GM18520 (cell line): ENCODE results near the gene CTRB2.
"Not testable (repeated sequence)": the region's sequence is repeated elsewhere in the genome, so short reads cannot be mapped to it uniquely, and the experiment has no call there.

Experiments used
- ATAC-seq: cut with Tn5 transposase; IDR thresholded peaks from one replicate; pipeline ENCODE4 v1.9.1; 2021; ENCODE audit not compliant: unreplicated experiment

Gene CTRB2

DNA sequence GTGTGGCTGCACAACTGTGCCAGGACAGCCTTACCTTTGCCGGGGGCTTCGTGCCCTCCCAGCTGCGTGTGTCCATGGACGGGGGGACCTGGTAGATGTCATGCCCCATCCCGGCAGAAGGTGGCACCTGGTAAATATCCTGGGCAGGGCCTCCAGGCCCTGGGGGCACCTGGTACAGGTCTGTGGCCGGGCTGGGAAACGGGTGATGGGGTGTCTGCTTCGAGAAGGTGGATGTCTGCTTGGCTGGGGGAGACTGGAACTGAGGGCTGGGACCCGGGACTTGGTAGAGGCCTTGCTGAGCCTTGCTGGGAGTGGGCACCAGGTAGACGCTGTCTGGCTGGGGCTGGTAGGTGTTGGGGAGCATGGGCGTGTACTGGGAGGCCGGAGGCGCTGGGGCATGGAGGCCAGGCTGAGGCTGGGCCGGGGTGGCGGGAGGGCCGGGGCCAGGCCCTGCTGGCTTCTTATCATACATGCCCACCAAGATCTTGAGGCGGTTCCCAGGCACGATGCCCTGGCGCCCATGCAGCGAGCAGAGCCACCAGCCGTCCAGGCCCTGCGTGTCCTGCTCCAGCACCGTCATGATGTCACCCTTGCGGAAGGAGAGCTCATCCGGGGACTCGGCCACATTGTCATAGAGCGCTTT lies 35.6 kb upstream of the CTRB2 start:
- not testable (repeated sequence) for ATAC-seq

DNA sequence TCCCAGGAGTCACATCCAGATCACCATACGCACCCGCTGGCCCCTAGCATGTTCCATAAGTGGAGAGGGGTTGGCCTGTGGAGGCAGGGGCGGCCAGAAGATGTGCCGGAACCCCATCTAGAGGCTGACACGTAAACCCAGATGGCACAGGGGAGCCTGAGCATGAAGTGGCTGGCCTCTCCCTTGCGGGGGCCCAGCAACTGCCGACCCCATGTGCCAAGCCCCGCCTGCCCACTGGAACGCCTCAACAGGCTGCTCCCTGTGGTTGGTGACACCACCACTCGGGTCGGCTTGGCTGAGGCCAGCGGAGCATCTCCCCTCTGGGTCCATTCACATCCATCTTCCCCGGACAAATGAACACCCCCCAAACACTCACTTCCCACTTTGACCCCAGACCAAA lies 35.0 kb upstream of the CTRB2 start:
- no peak for ATAC-seq

DNA sequence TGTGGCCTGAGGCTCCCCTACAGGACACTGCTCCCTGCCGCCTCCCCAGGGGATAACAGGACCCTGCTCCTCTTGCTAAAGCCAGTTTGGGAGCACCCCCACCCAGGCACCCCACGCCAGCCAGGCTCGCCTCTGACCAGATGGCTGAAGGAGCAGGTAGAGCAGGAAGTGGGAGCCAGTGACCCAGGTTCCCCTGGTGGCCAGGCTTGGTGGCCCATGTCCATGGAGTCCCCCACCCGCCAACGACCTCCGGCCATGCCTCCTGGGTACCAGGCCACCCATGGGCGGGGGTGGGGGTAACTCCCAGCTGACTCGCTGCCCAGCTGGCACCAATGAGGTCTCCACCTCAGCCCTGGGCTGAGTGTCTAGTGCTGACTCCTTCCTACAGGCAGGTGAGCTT lies 34.5 kb upstream of the CTRB2 start:
- ATAC-seq = no peak

DNA sequence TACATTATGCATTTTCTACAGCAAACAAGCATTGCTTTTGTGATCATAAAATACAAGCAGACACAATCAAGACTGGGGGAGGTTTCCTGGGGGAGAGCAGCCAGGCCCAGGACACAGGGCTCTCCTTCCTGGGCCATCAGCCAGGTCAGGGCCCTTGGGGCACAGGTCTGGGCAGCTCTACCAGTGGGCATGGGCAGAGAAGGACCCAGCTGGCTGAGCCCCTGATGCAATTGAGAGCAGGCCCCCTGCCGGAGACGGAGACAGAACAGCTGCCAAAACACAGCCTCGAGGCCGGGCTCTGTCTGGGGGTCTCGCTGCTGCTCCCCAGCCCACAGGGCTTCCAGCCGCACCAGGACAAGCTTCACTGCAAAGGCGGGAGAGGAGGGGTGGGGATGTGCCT lies 33.7 kb upstream of the CTRB2 start:
- ATAC-seq = not testable (repeated sequence)

DNA sequence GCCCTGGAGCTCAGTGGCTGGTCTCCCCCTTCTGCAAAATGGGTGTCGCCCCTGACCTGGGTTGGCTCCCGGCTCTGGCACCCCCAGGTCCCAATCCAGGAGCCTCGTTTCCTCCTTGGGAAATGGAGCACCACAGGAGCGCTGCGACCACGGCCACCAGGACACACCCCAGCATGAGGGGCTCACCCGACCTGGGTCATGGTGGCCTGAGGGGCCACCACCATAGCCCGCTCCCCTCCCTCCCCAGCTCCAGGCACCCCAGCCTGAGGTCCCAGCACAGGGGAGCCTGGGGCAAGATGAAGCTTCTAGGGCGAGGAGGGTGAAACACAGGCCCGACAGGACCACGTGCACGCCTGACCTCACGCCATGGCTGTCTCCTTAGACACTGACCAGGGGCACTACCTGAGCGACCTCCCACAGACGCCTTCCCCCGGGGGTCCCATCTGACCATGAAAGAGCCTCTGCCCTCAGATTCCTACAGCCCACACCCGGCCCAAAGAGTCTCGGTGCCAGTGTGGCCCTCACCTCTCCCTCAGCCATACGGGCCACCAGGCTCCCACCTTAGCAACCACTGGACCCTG lies 32.7 kb upstream of the CTRB2 start:
- no peak for ATAC-seq

DNA sequence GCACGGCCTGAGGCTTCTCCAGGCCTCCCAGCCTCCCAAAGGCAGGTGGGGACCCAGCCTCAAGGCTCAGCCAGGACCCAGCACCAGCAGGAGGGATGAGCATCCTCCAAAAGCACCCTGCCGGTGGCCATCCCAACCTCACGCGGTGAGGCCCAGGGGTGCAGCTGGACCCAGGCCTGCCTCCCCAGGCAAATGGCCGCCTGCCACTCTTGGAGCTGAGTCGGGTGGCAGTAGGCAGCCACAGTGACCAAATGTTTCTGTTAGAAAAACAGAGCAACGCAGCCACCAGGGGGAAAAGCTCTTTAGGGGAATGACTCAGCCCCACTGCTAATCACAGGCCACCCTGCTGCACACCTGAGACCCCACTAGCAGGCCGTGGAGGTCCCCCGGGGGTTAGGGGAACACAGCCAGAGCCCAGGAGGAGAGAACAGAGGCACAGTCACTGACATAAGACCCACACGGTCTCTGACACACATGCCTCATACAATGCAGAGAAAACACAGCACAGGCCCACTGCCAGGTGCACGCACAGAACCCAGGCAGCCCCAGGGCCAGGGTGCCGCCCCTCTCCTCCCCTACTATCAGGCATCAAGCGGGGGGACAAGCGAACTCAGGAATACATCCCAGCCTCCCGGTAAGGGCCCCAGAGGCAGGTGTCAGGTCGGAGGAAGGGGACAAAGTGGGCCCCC lies 32.0 kb upstream of the CTRB2 start:
- no peak for ATAC-seq

DNA sequence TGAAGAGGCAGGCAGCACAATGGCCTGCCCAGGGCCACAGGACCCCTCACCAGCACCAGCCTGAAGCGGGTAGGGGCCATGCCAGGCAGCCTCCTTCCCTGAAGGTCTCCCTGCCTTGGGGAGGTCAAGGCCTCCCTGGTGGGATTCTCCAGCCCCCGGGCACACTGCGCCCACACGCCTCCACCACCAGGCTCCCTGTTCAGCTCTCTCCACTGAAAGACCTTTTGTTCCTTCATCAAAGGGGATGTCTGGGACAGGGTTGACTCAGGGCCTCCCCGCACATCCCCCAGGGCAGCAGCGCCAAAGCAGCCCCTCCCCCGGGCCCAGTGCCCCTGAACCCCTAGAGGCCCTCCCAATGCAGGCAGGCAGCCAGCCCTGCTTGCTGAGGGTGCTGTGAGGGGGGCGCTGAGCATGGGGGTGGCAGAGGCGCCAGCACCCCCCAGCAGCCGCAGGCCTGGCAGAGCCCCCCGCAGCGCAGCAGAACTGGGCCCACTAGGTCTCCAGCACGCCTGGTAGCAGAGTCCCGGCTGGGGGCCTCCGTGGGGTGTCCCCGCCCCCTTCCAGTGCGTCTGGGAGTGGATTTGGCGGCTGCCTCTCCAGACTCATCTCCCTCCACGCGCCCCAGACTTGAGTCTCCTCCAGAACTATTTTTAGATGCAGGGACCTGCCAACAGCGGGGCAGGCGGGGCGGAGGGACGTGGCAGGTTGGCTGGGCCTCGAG lies 31.3 kb upstream of the CTRB2 start:
- no peak for ATAC-seq

DNA sequence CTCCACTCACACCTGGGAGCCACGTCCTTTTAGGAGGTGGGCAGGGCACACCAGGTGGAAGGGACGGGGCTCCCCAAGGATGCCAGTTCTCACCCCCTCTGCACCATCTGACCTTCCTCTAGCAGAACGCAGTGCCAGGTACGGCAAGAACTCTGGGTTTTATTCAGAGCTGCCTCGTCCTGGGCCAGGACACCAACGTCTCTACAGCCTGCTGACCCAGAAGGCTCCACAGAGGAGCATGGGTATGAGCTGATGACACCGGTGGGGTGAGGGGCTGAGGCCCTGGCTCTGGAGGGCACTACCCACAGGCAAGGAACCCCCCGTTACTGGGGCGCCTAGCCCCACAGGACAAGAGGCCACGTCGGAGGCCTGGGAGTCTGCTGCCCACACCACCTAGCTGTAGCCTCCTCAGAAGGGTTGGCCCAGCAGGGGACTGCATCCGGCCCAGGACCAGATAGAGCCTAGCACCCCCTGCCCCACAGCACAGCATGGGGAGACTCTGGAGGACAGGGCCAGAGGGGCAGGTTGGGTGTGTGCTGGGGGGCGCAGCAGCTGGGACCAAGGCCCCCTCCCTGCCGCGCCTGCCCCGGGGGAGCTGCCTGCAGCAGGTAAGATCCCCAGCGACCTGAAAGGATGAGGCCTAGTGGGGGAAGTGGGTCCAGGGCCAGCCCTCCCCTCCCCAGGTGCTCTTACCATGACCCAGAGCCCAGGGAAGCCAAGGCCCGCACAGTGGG lies 30.6 kb upstream of the CTRB2 start:
- no peak for ATAC-seq

DNA sequence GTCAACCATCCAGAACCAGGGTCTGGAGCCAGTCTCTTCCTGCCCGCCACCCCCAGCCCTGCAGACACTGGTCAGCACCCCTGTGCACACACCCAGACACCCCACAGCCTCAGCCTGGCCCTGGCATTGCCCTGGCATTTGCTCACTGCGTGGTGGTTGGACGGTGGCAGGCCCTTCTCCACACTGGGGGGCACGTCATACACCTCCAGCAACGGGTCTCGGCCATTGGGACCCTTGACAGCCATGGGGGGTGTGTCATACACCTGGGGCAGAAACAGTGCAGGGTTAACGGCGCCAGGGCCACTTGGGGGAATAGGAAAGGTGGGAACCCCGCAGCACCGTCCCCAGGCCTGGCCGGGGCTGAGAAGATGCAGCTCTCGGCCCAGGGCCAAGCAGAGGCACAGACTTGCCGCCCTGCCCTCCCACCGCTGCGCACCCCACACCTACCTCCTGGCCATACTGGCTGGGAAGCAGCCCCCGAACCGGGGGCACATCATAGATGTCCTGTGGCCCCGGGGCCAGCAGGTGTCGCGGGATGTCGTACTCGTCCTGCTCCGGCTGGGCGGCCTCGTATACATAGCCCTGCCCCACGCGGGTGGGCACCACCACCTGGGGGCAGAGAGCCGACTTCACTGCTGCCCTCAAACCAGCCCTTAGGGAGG lies 29.9 kb upstream of the CTRB2 start:
- no peak for ATAC-seq

DNA sequence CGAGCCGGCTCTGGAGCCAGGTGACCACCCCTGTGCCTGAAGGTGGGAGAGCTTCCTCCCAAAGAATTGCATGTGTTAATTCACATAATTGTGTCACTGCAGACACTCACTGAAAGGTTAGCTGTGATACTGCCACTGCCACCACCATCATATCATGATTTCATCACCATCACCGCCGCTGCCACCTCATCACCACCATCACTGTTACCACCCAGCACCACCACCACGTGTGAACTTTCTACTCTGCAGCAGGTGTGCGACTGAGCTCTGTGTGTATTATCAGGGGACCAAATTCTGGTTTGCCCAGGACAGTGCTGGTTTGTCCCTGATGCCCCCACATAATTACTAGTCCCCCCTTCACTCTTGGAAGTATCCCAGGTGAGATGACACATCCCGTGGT lies 29.3 kb upstream of the CTRB2 start:
- peak; percentile 55 for ATAC-seq

DNA sequence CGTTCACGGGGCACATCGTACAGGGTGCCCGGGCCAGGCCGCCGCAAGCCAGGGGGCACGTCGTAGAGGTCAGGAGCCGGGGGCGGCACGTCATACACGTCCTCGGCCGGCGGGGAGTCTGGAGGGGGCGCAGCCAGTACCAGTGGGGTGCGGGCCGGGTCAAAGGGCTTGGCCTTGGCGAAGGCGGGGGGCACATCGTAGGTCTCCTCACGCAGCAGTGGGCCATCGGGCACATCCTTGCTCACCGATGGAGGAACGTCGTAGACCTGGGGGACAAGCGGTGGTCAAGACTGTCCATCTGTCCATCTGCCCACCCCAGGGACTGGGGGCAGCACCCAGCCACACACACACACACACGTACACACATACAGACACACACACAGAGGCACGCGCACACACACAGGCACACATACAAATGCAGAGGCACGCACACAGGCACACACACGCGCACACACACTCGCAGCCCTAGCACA lies 28.8 kb upstream of the CTRB2 start:
- no peak for ATAC-seq

DNA sequence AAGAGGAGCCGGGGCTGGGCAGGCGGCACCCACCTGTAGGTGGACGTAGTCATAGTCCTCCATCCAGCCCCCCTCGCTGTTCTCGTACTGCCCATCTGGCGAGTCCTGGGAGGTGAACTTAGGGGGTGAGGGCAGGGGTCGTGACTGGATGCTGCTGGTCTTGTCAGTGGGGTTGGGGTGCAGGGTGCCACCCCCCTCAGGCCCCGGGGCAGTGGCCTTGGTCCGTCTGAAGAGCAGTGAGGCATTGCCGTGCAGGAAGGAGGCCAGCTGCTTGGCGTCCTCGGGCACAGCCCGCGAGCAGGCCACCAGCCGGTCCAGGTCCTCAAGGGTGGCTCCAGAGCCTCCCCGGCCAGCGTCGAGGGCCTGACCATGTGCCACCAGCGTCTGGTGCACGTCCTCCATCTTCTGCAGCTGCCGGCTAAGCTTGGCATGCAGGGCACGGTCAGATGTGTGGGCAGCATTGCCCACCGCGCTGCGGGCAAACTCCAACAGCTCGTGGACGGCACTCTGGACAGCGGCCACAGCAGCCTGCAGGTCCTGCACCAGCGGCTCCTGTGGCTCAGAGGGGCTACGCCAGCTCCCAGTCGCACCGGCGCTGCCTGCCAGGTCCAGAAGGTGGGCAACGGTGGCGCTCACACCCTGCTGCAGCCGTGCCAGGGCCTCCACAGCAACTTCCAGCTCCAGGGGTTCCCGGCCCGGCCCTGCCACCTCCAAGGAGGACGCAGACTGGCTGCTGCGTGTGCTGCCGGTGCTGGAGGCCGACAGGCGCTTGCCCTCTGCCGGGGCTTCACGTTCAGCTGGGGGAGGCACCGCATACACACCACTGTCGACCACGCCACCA lies 28.1 kb upstream of the CTRB2 start:
- no peak for ATAC-seq

DNA sequence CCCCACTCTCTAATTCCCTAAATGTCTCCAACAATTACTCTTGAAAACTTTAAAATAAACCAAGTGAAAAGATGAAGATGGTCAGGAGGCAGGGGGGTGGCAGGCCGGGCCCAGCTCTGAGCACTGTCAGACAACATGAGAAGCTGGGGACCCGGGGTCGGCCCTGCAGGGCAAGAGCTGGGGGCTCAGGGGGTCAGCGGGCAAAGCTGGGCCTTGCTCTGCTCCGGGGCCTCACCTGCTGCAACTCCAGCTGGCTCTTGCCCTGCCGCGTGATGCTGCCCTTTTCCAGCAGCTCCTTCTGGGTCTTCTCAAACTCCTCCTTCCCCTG lies 26.6 kb upstream of the CTRB2 start:
- no peak for ATAC-seq

DNA sequence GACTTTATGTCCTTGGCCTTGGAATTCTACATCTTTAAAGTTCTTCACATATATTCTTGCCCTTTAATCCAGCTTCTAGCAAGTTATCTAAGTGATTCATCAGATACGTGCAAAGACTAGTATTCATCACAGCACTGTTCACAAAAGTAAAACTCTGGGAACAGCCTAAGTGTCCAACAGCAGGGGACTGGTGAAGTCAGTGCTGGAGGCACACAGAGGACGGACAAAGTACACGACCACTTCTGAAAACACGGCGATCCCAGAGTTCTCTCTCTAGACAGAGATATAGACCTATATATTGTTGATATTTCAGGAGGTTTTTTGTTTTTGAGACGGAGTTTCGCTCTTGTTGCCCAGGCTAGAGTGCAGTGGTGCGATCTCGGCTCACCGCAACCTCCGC lies 24.6 kb upstream of the CTRB2 start:
- no peak for ATAC-seq

DNA sequence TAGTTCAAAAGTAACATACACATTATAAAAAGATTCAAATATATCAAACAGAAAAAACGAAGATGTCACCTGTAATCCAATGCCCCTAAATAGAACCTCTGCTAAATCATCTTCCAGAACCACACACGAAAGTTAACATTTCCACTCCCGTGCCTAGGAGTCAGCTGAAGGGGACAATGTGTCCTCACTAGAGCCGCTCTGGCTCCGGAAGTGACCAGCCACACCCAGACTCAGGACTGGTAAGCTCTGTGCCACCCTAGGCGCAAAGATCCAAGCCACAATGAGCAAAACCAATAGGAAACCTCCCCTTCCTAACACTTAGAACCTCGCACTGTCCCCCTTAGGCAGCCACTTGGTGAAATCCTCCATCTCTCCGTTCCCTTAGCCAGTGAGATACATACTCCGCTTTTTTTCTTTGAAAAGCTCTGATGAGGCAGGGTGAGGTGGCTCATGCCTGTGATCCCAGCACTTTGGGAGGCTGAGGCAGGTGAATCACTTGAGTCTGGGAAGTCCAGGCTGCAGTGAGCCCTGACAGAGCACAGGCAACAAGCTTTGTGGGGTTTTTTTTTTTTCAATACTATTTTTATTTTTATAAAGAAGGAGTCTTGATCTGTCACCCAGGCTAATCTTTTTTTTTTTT lies 23.6 kb upstream of the CTRB2 start:
- ATAC-seq = no peak

DNA sequence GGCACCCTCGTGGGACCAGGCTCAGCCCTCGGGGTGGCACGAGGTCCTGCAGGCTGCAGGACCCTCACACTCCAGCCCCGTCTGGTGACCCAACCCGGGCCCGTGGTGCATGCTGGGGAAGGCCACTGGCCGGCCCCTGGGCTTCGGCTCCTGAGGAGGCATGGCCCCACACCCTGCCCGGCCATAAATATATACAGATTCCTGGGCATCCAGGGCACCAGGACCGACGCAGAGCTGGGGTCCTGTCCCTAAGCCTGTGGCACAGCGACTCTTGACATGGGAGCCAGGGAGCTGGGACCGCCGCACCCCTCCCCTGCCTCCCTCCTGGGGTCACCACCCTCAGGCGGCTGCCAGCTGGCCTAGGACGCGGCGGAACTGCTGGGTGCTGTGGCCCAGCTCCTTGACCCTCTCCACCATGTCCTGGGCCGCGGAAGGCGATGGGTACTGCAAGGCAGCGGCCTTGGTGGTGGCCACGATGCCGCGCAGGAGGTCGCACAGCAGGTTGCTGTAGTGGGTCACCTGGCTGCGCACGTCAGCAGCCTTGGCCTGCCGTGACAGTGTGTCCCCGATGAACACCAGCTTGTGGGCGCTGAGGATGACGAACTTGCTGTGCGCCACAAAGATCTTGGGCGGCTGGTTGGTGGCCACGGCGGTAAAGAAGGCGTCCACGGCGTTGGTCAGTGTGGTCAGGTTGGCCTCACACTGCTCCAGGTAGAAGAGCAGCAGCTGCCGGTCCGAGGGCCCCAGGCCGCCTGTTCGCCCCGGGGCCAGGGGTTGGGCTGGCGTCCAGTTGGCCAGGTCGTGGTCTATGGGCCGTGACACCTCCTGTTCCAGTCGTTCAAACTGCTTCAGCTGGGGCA lies 22.4 kb upstream of the CTRB2 start:
- no peak for ATAC-seq

DNA sequence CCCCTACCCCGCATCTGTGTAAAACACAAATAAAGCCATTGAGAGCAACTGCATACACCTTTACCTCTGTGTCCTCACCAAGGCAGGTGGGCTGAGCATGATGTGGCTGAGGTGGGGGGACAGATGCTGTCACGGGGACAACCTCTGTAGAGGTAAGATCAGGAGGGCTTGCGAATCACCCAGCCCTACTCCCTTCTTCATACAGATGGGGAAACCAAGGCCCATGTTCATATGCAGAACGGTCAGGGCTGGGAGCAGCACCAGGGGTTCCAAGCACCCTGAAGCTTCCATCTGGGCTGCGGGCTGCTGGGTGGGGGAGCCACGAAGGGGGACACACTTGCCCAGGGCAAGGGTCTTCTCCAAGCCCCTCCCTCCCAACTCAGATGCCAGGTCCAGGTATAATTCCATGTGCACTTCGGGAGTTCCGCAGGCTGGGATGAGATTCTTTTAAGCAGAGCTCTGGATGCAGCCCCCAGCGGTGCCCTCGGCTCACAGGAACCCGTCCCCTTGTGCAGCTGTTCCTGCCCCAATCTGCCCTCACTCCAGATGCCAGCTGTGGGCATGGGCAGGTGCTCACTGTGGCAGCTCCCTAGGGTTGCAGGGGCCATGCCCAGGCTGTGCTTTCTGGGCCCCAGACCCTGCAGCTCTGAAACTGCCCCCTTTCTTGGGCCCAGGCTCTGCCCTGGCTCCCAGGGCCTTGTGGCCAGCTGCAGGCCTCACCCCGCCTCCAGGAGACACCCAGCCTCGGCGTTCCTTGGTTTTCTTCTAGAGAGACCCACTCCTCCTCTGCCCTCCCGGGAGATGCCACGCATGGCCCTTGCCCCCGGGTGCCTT lies 21.4 kb upstream of the CTRB2 start:
- ATAC-seq = no peak
